Activated CD4-positive, alpha-beta T cell treated with anti-CD3 and anti-CD28 coated beads for 48 hours (primary cell): ENCODE data around the gene RFXANK.
"Not testable (repeated sequence)": the region's sequence is repeated elsewhere in the genome, so short reads cannot be mapped to it uniquely, and the experiment has no call there.

Source experiments
- DNase-seq: peaks from one replicate; pipeline ENCODE4 v3.0.0-alpha.2; 2020

The RFXANK gene

DNA sequence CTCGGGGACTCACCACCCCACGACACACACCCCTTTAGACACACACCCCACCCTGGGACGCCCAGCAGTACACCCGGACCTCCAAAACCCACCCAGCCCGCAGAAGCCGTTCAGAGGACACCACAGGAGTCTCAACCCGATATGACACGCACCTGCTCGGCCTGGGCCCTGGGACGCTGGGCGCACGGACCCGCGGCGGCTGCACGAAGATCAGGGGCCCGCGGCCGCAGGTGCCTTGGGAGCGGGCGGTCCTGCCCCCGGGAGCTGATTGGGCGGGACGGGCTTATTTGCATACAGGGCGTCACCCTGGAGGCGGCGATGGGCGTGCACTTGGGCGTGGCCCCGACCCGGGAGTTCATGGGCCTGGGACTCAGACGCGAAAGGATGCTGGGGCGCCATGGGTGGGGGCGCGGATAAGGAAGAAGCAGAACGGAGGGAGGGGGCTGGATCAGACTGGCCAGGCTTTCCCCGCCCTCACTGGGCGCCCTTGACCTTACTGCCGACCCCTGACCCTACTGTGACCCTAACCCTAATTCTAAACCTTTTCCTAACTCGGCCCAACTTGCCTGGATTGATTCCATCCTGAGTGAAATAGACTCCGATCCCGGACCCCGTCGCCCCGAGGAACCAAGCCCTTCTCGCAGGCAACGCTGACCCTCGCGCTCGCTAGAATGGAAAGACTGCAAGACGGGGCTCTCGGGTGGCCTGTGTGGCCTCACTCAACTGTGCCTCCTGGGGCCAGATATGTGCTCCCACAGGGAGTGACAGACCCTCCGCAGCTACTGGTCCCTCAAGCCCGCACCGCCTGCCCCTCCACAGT lies 21.8 kb upstream of the RFXANK start, which contains the start of gene MEF2B:
TSS of gene MEF2B (minus strand) at position 211 of the 820 bp plus-strand sequence. CDS start 19,528 bp downstream, outside the sequence.
- DNase-seq: peak; percentile 91

DNA sequence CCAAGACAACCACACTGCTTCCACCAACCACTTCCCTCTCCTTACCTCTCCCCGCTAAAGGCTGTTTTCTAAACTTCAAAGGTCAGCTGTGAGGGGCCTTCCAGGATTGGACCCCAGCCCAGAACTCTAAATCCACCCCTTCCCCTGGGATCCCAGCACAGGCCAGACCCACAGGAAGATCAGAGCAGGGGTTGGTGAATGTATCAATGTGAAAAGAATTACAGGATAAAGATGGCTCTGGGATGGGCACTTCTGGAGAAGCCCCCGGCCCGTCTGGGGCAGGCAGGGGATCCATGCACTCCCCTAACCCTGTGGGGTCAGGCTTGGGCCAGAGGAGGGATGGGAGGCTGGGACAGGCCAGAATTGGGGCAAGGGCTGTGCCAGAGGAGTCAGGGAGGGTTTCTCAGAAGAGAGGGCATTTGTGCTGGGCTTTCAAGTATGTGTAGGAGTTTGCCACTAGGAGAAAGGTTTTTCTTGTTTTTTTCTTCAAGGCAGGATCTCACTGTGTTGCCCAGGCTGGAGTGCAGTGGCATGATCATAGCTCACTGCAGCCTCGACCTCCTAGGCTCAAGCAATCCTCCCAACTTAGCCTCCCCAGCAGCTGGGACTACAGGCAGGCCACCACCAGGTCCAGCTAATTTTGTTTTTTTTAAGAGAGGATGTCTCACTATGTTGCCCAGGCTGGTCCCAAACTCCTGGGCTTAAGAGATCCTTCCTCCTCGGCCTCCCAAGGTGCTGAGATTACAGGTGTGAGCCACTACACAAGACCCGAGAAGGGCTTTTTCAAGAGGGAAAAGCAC lies 21.0 kb upstream of the RFXANK start:
- no peak for DNase-seq

DNA sequence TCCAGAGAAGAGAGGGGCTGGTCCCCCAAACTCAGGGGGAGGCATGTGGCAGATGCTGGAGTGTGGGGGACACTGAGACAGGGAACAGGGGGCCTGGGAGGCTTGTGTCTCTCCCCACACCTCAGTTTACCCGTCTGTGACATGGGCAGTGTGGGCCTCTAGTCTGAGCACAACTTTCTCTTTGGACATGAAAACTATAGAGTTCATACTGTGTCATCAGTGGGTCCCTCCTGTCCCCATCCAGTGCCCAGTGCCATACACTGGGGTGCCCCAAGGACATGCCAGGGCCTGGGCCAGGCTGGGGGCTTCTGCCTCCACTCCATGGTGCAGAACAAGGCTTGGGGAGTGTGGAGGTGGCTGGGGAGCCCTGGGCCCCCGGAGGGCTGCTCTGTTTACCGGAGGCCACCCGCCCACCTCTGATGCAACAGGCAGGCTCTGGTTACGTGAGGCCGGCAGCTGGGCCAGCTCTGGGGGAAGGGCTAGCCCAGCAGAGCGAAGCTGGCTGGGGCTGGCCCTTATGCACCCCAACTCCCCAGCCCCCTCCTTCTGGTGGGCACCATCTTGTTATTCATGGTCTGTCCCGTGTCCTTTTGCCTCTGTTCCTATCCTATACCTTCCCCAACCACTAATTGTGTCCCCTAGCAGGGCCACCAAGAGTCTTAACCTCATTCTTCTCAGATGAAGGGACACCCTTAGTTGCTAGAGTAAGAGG lies 20.1 kb upstream of the RFXANK start:
- no peak for DNase-seq

DNA sequence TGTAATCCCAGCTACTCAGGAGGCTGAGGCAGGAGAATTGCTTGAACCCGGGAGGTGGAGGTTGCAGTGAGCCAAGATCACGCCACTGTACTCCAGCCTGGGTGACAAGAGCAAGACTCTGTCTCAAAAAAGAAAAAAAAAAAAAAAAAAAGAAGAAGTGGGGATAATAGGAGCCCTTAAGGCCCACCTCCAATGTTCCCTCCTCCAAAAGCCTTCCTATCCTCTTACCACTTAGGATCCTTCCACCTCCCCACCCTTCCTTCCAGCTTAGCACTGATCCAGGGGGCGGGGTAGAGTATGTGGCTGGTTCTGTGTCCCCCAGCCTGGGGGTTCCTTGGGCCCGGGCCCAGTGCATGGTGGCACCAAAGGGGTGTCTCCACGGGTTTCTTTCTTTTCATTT lies 18.8 kb upstream of the RFXANK start:
- not testable (repeated sequence) for DNase-seq

DNA sequence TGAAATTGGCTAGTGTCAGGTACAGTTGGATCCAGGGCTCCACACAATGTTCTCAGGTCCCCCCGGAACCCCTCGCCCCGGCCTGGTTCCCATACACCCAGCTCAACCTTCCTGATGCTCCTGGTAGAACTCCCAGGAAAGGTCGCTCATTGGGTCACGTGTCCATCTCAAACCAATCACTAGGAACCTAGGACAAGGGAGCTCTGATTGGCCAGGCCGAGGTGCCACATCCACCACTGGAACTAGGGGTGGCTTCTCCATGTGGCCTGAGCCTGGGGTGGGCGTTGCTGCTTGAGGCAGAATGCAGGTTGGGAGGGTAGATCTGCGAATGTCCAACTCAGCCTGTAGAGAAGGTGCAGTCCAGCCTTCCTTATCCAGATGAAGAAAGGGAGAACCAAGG lies 15.1 kb upstream of the RFXANK start:
- no peak for DNase-seq

DNA sequence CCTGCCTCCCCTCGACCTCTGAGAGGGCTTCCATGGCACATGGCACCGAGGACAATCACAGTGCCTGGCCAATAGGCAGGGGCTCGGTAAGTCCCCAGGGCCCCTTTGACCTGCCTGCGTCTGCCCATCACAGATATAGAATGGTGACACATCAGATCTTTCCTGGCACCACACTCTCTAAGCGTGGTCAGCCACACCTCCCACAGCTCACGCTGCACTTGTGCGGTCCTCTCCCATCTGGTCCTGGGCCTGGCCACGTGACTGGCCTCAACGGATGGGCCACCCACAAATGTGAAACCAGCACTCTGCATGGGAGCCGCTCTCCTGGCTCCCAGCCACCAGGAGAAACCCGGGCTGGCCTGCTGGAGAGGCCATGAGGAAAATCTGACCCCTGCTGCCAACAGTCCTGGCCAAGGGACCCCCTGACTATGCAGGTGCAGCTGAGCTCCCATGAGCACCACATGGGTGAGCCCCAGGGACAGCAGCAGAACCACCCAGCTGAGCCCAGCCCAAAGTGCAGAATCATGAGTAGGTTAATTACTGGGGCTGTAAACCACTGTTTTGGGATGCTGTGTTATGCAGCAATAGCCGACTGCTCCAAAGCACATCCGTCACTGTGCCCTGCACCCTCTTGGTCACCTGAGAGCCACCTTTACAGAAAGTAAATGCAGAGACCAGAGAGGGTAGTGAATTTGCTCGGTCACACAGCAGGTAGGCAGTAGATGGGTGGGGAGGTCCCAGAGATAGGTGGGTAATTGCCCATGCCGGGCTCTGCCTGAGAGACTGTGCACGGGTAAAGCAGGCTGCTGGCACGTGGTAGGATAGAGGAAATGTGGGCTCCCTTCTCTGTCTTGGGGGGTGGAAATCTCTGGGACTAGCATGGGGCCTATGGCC lies 12.3 kb upstream of the RFXANK start:
- no peak for DNase-seq

DNA sequence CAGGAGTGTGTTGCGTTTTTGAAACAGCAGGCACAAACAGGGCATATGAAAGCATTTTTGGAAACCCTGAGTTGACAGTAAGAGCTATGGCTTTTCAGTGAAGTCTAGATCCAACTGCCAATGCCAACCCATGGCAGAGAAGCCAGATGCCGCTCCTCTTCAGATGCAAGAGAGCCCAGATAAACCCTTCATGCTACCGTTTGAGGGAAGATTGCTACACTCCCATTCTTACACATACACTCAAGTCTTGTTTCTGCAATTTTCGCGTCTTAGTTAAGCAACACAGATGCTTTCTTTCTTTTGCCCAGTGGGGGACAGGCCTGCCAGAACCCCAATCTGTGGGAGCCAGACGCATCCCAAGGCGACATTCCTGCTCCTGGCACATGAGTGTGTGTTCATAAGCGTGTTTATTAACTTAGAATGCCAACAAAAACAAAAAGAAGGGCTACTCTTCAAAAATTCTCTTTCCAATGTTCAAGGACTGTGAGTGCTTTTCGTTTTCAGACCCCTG lies 10.5 kb upstream of the RFXANK start:
- DNase-seq: no peak

DNA sequence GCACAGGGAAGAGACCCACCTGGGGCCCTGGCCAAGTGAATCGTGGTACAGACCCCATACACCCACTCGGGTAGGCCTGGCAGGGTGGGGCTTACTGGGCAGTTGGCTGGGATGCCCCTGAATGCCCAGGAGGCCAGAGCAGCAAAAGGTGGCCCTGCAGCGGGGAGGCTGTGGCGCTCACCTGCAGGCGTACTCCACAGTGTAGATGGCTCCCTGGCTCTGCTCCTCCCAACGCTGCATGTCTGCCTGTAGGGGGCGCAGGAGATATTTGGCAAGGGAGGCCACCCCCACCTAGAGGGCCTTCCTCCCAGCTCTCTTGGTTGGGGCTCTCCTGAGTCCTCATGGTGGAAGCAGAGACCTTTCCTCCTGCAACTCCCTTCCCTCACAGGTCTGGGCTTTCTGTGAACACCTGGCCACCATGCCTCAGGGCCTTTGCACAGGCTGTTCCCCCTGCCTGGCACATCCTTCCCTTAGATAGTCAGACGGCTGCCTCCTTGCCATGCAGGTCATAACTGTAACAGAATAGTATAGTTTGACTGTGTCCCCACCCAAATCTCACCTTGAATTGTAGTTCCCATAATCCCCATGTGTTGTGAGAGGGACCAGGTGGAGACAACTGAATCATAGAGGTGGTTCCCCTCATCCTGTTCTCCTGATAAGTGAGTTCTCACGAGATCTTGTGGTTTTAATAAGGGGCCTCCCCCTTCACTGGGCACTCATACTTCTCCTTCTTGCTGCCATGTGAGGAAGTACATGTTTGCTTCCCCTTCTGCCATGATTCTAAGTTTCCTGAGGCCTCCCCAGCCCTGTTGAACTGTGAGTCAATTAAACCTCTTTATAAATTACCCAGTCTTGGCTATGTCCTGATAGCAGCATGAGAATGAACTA lies 6.0 kb upstream of the RFXANK start:
- peak; percentile 72 for DNase-seq

DNA sequence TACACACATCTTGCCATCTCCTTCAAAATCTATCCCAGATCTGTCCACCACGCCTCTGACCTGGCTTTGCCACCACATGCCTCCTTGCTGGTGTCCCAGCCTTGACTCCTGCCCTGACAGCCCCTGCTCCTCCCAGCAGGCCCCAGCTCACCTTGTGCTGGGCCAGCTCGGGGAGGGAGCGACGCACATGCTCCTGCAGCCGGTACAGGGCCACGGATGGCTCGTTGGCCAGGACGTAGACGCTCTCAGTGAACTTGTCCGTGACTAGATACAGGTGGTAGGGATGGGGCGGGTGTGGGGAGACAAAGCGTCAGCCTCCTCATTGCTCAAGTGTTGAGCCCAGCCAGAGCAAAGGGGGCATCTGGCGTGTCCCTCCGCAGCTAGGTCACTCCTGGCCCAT lies 5.3 kb upstream of the RFXANK start:
- DNase-seq: no peak

DNA sequence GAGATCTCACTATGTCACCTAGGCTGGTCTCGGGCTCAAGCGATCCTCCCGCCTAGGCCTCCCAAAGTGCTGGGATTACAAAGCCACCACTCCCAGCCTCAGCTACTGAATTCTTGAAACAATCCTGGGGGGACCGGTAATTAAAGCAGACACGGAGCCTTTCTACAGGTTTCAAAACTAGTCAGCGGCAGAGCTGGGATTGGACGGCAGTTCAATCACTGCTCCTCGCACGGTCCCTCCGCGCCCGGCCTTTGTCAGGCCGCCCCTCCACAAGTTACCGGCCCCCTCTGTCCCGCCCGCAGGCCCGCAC lies 335 bp upstream of the RFXANK start:
- DNase-seq: no peak

DNA sequence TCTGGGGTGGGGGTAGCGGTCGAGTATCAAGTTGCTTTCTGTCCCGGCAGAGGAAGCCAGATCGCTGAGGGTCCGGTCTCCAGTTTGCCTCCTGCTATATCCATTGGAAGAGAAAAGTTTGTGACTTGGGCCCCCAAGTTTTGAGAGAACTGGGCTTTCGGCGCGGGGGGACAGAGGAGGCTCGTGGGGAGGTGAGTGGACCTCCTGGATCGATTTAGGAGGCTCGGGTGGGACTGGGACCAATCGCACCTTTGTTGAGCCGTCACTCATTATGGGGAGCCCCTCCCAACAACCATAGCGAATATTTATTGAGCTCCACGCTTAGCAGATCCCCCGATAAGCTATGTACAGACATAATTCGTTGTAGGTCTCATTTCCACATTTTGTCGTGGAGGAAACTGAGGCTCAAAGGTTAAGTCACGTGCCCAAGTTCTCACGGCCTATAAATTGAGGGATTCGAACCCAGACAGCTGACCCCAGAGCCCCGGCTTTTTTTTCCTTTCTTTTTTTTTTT lies 909 bp downstream of the RFXANK start:
- no peak for DNase-seq

DNA sequence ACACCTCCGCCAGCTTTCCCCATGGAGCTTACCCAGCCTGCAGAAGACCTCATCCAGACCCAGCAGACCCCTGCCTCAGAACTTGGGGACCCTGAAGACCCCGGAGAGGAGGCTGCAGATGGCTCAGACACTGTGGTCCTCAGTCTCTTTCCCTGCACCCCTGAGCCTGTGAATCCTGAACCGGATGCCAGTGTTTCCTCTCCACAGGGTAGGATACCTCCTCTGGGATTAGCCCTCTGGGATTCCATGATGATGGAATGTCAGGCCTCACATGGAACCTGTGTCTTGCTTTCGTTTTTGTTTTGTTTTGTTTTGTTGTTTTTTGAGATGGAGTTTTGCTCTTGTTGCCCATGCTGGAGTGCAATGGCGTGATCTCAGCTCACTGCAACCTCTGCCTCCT lies 1.9 kb downstream of the RFXANK start:
- DNase-seq: no peak

DNA sequence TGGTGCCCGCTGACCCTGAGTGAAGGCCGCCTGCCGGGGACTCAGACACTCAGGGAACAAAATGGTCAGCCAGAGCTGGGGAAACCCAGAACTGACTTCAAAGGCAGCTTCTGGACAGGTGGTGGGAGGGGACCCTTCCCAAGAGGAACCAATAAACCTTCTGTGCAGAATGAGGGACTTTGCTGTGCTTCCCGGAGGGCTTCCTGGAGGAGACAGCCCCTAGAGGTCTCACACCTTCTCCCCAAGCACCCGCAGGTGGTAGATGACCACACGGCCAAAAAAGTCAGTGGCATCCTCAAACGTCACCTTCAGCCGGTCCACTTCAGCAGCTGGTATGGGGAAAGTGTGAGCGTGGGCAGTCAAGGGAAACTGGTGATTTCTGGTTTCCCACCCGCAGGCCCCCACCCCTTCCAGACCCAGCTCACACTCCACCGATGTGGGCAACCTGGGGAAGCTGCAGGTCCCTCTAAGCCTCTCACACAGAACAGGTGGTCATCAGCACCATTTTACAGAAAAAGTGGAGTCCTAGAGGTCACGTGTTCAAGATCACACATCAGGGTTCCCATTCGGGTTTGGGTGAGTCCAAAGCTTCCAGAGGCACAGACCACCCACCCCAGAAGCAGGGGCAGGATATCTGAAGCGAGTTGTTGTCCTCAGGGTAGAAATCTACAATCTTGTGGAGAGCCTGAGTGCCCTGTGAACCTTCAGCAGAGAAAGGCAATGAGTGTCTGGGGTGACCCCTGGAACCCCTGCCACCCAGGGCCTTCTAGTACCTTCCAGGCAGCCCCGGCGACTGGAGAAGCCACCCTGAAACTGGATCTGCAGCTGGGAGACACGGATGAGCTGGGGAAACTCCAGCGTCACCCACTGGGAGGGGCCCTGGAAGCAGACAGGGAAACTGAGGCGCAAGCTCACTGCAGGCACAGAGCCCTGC lies 9.9 kb downstream of the RFXANK start:
- DNase-seq: no peak

DNA sequence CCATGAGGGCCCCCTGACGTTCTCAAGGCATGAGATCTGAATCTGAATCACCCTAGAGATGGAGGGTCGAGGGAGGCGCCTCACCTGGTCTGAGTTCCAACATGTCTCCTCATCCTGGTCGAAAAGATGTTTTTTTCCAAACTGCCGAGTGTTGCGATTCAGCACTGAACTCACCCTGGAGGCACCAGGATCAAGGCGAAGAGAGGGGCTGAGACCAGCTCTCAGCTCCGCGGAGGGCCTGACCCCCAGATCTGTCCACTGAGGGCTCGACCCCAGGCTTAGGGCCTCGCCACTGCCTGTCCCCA lies 10.6 kb downstream of the RFXANK start:
- DNase-seq: no peak

DNA sequence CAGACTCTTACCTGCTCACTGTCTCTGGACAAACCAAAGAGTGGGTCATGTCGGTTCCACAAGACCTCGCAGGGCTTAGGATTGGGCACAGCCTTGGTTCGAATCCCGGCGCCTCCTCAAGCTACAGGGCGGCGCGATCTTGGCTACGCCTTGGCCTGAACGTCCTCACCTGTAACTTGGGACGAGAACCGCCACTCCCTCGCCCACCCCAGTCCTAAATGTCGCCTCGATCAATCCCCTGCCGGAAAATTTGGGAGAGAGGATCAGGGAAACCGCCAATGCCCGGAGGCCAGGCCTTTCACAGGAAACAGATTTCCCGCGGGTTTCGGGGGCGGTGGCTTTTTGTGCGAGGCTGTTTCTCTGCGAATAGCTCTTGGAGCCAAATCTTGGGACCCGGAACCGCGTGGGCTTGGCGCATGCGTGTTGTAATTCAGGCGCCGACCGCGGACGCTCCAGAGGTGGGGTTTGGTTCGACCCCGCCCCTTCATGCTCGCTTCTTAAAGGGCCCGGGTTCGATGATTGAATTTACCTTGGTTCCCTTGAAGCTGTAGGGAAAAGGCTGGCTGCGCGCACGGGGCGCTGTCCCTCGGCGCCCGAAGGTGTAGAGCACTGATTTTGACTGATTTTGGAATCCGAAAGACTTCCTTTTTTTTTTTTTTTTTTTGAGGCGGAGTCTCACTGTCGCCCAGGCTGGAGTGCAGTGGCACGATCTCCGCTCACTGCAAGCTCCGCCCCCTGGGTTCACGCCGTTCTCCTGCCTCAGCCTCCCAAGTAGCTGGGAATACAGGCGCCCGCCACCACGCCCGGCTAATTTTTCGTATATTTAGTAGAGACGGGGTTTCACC lies 11.2 kb downstream of the RFXANK start, which contains the start of gene NR2C2AP:
TSS of gene NR2C2AP (minus strand) at position 403 of the 845 bp plus-strand sequence. CDS start at position 49, 354 bp downstream.
- peak; percentile 97 for DNase-seq

DNA sequence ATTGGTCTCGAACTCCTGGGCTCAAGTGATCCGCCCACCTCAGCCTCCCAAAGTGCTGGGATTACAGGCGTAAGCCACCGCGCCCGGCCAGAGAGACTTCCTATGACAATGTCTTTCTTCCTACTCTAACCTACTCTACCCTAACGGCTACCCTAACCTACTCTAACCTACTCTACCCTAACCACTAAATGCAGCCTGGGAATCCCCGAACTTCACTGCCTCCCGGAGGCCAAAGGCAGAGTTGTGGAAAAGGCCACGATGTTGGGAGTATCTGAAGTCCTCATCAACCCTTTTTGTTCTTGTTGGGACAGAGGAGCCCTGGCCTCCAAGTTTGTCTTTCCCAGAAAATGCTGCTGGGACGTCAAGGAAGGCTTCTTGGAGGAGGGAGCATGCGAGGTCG lies 12.1 kb downstream of the RFXANK start:
- no peak for DNase-seq

DNA sequence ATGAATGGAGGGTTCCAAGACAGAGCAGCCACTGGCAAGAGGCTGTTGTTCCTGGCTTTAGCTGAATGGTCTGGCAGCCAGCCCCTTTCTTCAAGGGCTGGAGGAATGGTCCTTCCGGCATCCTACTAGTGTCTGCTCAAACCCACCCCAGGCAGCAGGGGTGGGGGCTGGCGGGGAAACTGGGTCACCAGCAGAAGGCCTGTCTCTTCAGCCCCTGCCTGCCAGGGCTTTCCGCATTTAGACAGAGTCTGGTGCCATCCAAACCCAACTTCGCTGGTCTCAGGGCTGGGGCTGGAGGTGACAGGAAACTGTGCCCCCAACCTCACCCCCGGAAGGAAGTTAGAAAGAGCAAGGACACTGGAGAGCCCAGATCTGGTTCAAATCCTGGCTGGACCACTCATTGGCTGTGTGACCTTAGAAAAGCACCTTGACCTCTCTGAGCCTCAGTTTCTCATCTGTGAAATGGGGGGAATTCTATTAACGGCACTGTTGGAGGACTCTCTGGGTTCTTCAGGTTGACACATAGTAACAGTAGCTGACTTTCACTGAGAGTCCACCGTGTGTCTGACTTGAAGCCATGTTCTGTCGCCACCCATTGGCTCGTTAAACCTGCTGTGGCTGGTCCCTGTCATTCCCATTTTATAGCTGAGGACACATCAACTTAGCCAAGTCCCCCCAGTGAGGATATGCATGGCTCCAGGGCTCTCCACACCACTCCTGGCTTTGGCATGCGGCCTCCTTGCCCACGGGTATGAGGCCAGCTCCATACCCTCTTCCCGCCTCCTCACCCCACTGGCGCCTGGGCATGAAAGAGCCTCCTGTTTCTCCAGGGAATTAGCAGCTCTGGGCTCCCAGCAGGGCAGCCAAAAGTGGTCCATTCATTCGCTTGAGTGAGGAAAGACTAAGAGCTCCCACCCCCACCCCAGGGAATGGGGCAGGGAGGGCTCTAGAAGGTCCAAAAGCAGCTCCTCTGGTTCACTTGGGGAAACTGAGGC lies 13.7 kb downstream of the RFXANK start:
- no peak for DNase-seq

DNA sequence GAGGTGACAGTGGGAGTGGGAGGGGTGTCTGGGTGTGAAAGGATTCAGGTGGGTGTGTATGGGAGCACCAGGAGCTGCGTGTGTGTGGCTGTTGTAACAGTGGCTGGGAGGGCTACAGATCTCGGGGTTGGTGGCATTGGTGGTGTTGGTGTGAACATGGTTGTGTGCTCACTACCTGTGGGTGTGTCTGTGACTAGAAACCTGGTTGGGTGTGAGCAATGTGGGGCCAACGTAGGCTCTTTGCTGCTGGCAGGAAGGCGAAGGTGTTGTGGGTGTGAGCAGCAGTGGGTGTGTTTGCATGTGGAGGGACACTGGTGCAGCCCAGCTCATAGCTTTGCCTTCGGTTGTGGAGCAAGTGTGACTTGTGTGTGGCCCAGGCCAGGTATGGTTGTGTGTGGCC lies 14.9 kb downstream of the RFXANK start:
- no peak for DNase-seq
